ENCODE data around the gene PRIM2.
A peak's percentile ranks its signal among the peaks of the same experiment; 100 is the strongest.
"Not testable (repeated sequence)": the region's sequence is repeated elsewhere in the genome, so short reads cannot be mapped to it uniquely, and the experiment has no call there.

- TF ChIP-seq, protein P1, sequence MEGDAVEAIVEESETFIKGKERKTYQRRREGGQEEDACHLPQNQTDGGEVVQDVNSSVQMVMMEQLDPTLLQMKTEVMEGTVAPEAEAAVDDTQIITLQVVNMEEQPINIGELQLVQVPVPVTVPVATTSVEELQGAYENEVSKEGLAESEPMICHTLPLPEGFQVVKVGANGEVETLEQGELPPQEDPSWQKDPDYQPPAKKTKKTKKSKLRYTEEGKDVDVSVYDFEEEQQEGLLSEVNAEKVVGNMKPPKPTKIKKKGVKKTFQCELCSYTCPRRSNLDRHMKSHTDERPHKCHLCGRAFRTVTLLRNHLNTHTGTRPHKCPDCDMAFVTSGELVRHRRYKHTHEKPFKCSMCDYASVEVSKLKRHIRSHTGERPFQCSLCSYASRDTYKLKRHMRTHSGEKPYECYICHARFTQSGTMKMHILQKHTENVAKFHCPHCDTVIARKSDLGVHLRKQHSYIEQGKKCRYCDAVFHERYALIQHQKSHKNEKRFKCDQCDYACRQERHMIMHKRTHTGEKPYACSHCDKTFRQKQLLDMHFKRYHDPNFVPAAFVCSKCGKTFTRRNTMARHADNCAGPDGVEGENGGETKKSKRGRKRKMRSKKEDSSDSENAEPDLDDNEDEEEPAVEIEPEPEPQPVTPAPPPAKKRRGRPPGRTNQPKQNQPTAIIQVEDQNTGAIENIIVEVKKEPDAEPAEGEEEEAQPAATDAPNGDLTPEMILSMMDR (conservative IDR thresholded peaks at IDR 0.05 in 1 of 2, IDR thresholded peaks at IDR 0.05 in 1 of 2; ENCODE audit: low read depth in 1 of 2, low read length in 2 of 2), result peak; percentile 26 to 38
- TF ChIP-seq EZH2 (IDR thresholded peaks at IDR 0.05; ENCODE audit: low read length, missing control alignments), result not testable (repeated sequence)
Observed at GRCh38 chr6:57579489-57579888, 262.1 kb downstream of the PRIM2 start.

All from fibroblast of lung (primary cell).